Stomach (tissue), 9 donors: ENCODE results near the gene CELF2. TPM values are rescaled to one million over a fixed set of nuclear protein-coding genes. Genes with fewer than 3 reads are reported as not detected.
A peak's percentile ranks its signal among the peaks of the same experiment; 100 is the strongest.

Source experiments
- DNase-seq, 2 donors: peaks; one replicate each; pipeline versions ENCODE4 v3.0.0 to v3.0.0-alpha.2; 2013 to 2019
- H3K27ac ChIP-seq, 5 donors: fragments of 200-600 bp in 4 of 5; sonication (generic) in 4 of 5; one replicate each; pipeline ENCODE4 v1.5.1; 2013 to 2019; ENCODE audit warnings: mild to moderate bottlenecking in 1 of 5, moderate library complexity in 1 of 5
- H3K27me3 ChIP-seq, 3 donors: fragments of 200-600 bp; sonication (generic); one replicate each; pipeline ENCODE4 v1.5.1; 2017 to 2019; ENCODE audit warnings: mixed run types in 1 of 3
- H3K36me3 ChIP-seq, 4 donors: fragments of 200-600 bp; sonication (generic); 1 replicate in 3 of 4; 2 replicates in 1 of 4; pipeline ENCODE4 v1.5.1; 2016 to 2019
- H3K4me1 ChIP-seq, 4 donors: fragments of 200-600 bp; sonication (generic); one replicate each; pipeline ENCODE4 v1.5.1; 2016 to 2019
- H3K4me3 ChIP-seq, 4 donors: fragments of 200-600 bp; sonication (generic) in 3 of 4; one replicate each; pipeline ENCODE4 v1.5.1; 2016 to 2019; ENCODE audit warnings: mild to moderate bottlenecking in 1 of 4
- H3K9me3 ChIP-seq, 4 donors: fragments of 200-600 bp; sonication (generic); one replicate each; pipeline ENCODE4 v1.5.1; 2016 to 2019
- EP300 ChIP-seq: sonication (generic); formaldehyde crosslinking; IDR thresholded peaks from one replicate; pipeline ENCODE4 v1.6.1; 2017; ENCODE audit warnings: antibody characterized with exemption
- POLR2A ChIP-seq, 4 donors: fragments of 450-650 bp; IDR thresholded peaks; one replicate each; pipeline ENCODE4 v1.6.1; 2016; ENCODE audit warnings: antibody characterized with exemption in 4 of 4, control low read depth in 2 of 4, mild to moderate bottlenecking in 1 of 4, moderate library complexity in 1 of 4
- POLR2AphosphoS5 ChIP-seq, 3 donors: sonication (generic); formaldehyde crosslinking; IDR thresholded peaks; one replicate each; pipeline ENCODE4 v1.6.1; 2016; ENCODE audit warnings: antibody characterized with exemption in 3 of 3
- WGBS, 5 donors: extraction: QIAGEN DNeasy Blood & Tissue Kit in 3 of 5; methylation state at CpG; one replicate each; pipeline versions ENCODE4 v1.1.5 to v1.1.7; 2013 to 2018; 5-methylcytosine and 5-hydroxymethylcytosine counted together
- intact Hi-C: fragments of 100-400 bp; cut with DNase I; formaldehyde crosslinking; loops from one replicate; pipeline ENCODE4 v1.15.1; 2023; ENCODE audit warnings: low total_unique reads
- polyA plus RNA-seq, 3 donors: library from polyadenylated mRNA; stranded (reverse); fragments of 200-250 nt; gene quantifications; one replicate each; pipeline ENCODE4 v1.2.3, GENCODE V29; 2013
- total RNA-seq, 5 donors: library from RNA; depleted of rRNA; stranded (reverse); fragments of >200 nt; gene quantifications; one replicate each; pipeline versions ENCODE4 v1.1.0 to v1.2.3, GENCODE V29; 2014 to 2016
- TF ChIP-seq, protein P1 (sequence below), 7 experiments: fragments of 450-650 bp in 4 of 7; fragments of 200-600 bp in 3 of 7; sonication (generic) in 3 of 7; IDR thresholded peaks; one replicate each; pipeline ENCODE4 v1.5.1; 2016 to 2019; ENCODE audit warnings: antibody characterized with exemption in 7 of 7, control low read depth in 2 of 7, mild to moderate bottlenecking in 1 of 7
- donor health status: healthy with polysubstance abuse.
- donor health status: Bipolar disorder and iron deficiency.
- donor health status: healthy.

The CELF2 gene
- total and polyA plus RNA-seq, 8 donors: 3.9 to 65.3 (median 36.1) TPM

DNA sequence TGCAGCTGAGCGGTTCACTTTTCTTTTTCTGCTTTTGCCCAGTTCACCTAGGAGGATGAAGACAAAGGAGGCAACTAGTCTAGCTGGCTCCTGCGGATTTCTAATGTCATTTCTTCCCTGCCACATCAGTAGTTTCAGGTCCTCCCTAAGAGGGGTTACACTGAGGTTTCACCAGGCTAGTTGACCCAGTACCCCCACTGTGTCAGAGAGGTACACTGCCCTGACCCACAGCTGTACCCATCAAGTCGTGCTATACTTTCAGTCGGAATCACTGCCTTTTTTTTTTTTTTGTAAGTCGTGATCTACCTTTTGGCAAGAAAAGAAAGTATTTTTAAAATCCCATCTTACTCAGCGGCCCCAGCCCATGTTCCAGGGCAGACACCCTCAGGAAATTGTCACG, 243.5 kb downstream of the CELF2 start:
- H3K4me1 ChIP-seq: peaks cover 0 to 28% (median 7%) of the 10 kb centered on the region in 4 donors
- 83 to 89% (median 86%) methylated on average over 7 of the region's 7 CpGs for WGBS, 5 donors
- no peak overlapping the region for H3K4me3 ChIP-seq
- TF ChIP-seq, protein P1, sequence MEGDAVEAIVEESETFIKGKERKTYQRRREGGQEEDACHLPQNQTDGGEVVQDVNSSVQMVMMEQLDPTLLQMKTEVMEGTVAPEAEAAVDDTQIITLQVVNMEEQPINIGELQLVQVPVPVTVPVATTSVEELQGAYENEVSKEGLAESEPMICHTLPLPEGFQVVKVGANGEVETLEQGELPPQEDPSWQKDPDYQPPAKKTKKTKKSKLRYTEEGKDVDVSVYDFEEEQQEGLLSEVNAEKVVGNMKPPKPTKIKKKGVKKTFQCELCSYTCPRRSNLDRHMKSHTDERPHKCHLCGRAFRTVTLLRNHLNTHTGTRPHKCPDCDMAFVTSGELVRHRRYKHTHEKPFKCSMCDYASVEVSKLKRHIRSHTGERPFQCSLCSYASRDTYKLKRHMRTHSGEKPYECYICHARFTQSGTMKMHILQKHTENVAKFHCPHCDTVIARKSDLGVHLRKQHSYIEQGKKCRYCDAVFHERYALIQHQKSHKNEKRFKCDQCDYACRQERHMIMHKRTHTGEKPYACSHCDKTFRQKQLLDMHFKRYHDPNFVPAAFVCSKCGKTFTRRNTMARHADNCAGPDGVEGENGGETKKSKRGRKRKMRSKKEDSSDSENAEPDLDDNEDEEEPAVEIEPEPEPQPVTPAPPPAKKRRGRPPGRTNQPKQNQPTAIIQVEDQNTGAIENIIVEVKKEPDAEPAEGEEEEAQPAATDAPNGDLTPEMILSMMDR (IDR thresholded peaks at IDR 0.05): no peak
- no peak for TF ChIP-seq EP300
- no peak for TF ChIP-seq POLR2AphosphoS5 (IDR thresholded peaks at IDR 0.05)
- no peak for TF ChIP-seq POLR2A (IDR thresholded peaks at IDR 0.05)
- no peaks in the 10 kb centered on the region for H3K27me3 ChIP-seq
- no peak overlapping the region for H3K27ac ChIP-seq
- DNase-seq: no peak
- no peaks in the 10 kb centered on the region for H3K9me3 ChIP-seq
- intact Hi-C loops: no loop called here
- H3K36me3 ChIP-seq: peaks cover 10 to 58% (median 32%) of the 10 kb centered on the region in 4 donors

DNA sequence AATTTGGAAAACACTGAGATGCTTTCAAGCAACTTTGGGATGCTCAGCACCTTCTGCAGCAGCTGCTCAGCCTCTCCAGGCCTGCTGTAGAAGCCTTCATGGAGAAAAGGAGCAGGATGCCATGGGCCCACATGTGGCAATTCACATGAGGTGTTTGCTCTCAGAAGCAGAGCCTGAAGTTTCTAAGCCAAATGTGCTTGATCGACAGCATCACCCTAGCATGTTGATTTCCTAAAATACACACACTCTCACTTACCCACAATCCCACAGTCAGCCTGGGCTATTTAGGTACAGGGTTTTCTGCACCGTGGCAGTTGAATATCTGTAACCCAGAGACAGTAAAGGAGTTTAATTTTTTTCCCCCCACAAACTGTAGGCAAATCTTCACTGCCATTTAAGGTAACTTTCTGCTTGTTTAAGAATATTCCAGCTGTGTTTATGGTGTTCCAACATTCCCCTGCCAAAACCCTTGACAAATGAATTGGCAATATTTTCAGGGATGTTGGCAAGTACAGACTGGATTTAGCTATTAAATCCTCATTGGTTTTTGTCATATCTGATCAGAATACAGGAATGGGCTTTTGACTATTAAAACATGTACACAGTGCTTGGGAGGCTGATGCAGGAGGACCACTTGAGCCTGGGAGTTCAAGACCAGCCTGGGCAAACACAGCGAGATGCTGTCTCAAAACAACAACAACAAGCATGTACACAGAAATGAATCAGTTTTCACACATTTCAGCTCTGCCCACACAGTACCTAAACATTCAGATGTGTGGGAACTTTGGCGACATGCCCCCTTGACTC, 244.2 kb downstream of the CELF2 start:
- Histone ChIP-seq H3K4me1 (peaks cover 0 to 28% (median 7%) of the 10 kb centered on the region in 4 donors), H3K27me3 (no peaks in the 10 kb centered on the region), H3K4me3 (no peak overlapping the region), H3K27ac (peak overlapping the region in 1 of 5 donors; percentile 9), H3K36me3 (peaks cover 10 to 63% (median 32%) of the 10 kb centered on the region in 4 donors), H3K9me3 (no peaks in the 10 kb centered on the region)
- WGBS, 5 donors: 55 to 81% (median 75%) methylated on average over 4 of the region's 4 CpGs
- intact Hi-C loops: no loop called here
- DNase-seq: no peak
- TF ChIP-seq, protein P1 (IDR thresholded peaks at IDR 0.05): no peak
- TF ChIP-seq EP300: no peak
- peak in 1 of 3 donors; percentile 34 for TF ChIP-seq POLR2AphosphoS5 (IDR thresholded peaks at IDR 0.05)
- no peak for TF ChIP-seq POLR2A (IDR thresholded peaks at IDR 0.05)

DNA sequence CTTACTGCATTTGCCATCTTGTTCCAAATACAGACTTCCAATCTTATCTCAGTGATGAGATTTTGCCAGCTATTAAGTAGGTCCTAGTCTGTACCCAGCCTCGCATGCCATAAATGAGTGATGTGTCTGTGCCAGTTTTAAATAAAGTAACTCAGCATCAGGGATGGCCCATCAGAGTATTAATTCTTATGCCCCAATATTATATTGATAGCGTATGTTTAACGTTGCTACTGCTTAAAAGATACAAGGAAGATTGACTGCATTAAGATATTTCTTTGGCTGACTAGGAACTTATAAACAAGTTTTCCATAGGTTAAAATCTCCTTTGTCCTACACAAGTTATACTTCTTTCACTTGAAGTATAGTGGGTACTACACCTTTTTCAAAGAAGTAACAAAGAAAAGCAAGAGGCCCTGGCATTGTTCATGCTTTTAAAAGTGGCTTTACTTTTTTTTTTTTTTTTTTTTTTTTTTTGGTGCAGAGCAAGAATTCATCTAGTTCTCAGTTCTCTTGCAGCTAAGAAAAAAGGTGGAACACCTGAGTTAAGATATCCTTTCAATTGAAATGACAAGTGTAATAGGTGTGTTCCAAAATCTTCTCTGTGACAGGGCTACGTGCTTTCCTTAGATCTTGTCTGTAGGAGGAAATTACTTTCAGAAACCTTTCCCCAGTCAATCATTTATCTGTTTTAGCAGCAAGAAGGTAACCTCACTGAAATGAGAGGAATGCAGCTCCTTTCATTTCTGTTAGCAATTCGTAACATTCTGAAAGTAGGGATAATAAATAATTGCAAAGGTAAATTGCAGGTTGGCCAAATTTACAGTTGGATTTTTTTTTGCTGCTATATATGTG, 245.0 kb downstream of the CELF2 start:
- Histone ChIP-seq H3K4me3 (no peak overlapping the region), H3K27ac (peak overlapping the region in 1 of 5 donors; percentile 9), H3K27me3 (no peaks in the 10 kb centered on the region), H3K36me3 (peaks cover 7 to 59% (median 28%) of the 10 kb centered on the region in 4 donors), H3K4me1 (peaks cover 0 to 23% (median 7%) of the 10 kb centered on the region in 4 donors), H3K9me3 (no peaks in the 10 kb centered on the region)
- WGBS, 5 donors: 78 to 91% (median 85%) methylated on average over 5 of the region's 5 CpGs
- intact Hi-C loops: no loop called here
- no peak for DNase-seq
- TF ChIP-seq, protein P1 (IDR thresholded peaks at IDR 0.05): no peak
- TF ChIP-seq POLR2A (IDR thresholded peaks at IDR 0.05) (no peak), POLR2AphosphoS5 (IDR thresholded peaks at IDR 0.05) (no peak), EP300 (no peak)

DNA sequence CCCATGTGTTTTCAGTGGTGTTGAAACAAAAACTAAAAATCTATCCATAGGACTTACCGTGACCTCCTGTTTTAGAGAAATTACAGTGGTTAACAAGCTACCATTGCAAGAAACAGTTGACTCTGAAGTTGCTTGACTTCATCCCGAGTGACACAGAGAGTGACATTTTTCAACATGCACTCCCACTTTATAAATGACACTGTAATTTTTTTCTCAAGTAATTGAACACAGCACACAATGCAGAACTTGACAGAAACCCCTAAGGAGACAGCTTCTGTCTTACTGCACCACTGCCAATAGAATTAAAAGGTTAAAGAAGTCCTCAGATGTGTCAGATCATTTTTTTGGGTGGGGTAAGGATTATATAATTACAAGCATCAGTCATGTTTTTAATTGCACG, 246.1 kb downstream of the CELF2 start:
- peaks cover 0 to 14% (median 7%) of the 10 kb centered on the region in 4 donors for H3K4me1 ChIP-seq
- no peak for TF ChIP-seq POLR2AphosphoS5 (IDR thresholded peaks at IDR 0.05)
- TF ChIP-seq POLR2A (IDR thresholded peaks at IDR 0.05): no peak
- no peak for TF ChIP-seq EP300
- TF ChIP-seq, protein P1 (IDR thresholded peaks at IDR 0.05): no peak
- no peak for DNase-seq
- no peaks in the 10 kb centered on the region for H3K27me3 ChIP-seq
- no peak overlapping the region for H3K4me3 ChIP-seq
- no peaks in the 10 kb centered on the region for H3K9me3 ChIP-seq
- H3K36me3 ChIP-seq: peaks cover 4 to 56% (median 18%) of the 10 kb centered on the region in 4 donors
- H3K27ac ChIP-seq: no peak overlapping the region
- intact Hi-C loops: no loop called here
- WGBS, 5 donors: 66 to 81% (median 76%) methylated on average over 3 of the region's 3 CpGs
